NCI-H82 (cell line): ENCODE measurements around the gene RPL29.
"Not testable (repeated sequence)": the region's sequence is repeated elsewhere in the genome, so short reads cannot be mapped to it uniquely, and the experiment has no call there.

ENCODE experiments used
- DNase-seq: peaks from one replicate; lab custom pipeline; 2025; lab: John Stamatoyannopoulos, UW

Gene RPL29

GRCh38 chr3:52006017-52006819, 10.5 kb upstream of the RPL29 start:
- DNase-seq, result no peak

- peak; percentile 79 for DNase-seq
Observed at GRCh38 chr3:52005571-52005986, 9.9 kb upstream of the RPL29 start.

GRCh38 chr3:52004906-52005395, 9.3 kb upstream of the RPL29 start:
- DNase-seq, result no peak

- peak; percentile 94 for DNase-seq
Observed at GRCh38 chr3:52004163-52004787, 8.6 kb upstream of the RPL29 start.

- no peak for DNase-seq
Observed at GRCh38 chr3:52002748-52003147, 7.1 kb upstream of the RPL29 start.

GRCh38 chr3:52001443-52001974, 5.8 kb upstream of the RPL29 start:
- DNase-seq, result peak; percentile 86

- DNase-seq, result no peak
Observed at GRCh38 chr3:51999846-52000245, 4.2 kb upstream of the RPL29 start.

GRCh38 chr3:51998774-51999173, 3.1 kb upstream of the RPL29 start:
- DNase-seq, result no peak

- no peak for DNase-seq
Observed at GRCh38 chr3:51997935-51998596, 2.4 kb upstream of the RPL29 start.

- no peak for DNase-seq
Observed at GRCh38 chr3:51997172-51997571, 1.5 kb upstream of the RPL29 start.

GRCh38 chr3:51994530-51994929, 1.2 kb downstream of the RPL29 start:
- no peak for DNase-seq

GRCh38 chr3:51993657-51994056, 2.0 kb downstream of the RPL29 start:
- DNase-seq, result not testable (repeated sequence)

GRCh38 chr3:51992017-51992682, 3.5 kb downstream of the RPL29 start:
- DNase-seq, result no peak

GRCh38 chr3:51990501-51990971, 5.2 kb downstream of the RPL29 start:
- DNase-seq, result not testable (repeated sequence)

- DNase-seq, result no peak
Observed at GRCh38 chr3:51988286-51989146, 7.2 kb downstream of the RPL29 start.

GRCh38 chr3:51987568-51987967, 8.1 kb downstream of the RPL29 start:
- no peak for DNase-seq

GRCh38 chr3:51986010-51986947, 9.4 kb downstream of the RPL29 start:
- no peak for DNase-seq

GRCh38 chr3:51985063-51985462, 10.6 kb downstream of the RPL29 start:
- DNase-seq, result no peak

GRCh38 chr3:51984269-51984647, 11.4 kb downstream of the RPL29 start:
- DNase-seq, result no peak
